NCI-H82 (cell line): ENCODE measurements around the gene SEPTIN3.

ENCODE experiments used
- DNase-seq: peaks from one replicate; lab custom pipeline; 2025; lab: John Stamatoyannopoulos, UW

SEPTIN3 gene, protein sequence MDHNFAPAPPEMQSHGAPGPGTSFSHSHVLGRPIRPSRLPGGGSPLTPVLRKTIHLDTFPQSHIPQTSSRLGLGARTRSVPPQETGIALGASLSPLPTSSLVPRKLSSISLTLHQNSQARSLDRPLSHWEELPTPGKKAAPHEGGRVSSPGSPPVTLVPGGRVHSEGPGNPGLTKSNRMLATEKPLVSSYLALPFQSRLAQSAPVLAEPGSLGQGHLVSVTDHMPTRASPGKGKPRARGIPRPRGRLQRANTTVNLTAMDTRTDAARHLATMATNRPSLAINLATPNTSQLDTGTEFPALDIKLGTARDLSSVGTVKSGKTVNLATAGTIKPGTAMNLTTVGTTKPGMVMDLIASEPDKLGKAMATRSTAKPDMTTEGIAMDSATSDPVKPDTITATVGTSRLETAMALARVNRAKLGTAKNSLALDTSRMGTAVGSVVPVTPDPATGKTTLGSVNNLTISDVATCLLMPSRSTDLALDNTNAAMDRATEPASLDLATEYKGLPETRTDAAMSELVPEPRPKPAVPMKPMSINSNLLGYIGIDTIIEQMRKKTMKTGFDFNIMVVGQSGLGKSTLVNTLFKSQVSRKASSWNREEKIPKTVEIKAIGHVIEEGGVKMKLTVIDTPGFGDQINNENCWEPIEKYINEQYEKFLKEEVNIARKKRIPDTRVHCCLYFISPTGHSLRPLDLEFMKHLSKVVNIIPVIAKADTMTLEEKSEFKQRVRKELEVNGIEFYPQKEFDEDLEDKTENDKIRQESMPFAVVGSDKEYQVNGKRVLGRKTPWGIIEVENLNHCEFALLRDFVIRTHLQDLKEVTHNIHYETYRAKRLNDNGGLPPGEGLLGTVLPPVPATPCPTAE

GRCh38 chr22:41969110-41969646 is at the start of gene SEPTIN3:
Gene SEPTIN3 (plus strand): TSS chr22:41969443. CDS start chr22:41971493, 2,050 bp downstream.
- DNase-seq, result no peak

DNA sequence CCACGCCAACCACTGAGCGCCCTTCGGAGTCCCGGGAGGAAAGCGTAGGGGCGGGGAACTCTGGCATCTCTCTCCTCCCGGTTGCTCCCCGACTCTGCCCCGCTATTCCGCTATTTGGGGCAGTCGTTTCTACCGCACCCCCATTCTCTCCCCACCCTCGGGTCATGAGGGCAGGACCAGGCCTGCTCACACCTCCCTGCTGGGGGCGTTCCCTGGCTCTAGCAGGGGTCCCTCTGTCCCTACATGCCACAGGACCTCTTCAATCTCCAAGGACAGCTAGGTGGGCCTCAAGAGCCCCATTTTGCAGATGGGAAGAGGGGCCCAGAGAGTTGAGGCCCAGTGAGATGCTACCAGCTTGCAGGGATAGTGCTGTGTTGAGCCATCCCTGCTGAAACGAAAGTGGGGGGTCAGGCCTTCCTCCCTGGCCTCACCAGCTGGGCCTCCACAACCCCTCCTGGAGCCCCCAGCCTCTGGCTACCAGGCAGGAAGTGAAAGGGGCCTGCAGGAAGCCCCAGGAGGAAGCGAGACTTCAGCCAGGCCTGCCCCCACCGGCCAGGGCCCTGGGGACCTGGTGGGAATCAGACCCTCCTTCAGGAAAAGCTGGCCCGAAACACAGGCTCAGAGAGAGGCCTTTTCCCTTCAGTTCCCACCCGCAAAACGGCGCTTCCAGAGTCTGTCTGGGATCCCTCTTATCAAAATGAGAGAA is 48.8 kb upstream of the SEPTIN3 start:
- no peak for DNase-seq

- no peak for DNase-seq
These were observed 46.9 kb upstream of the SEPTIN3 start for GRCh38 chr22:41922328-41922727.

GRCh38 chr22:41922940-41923594 is 46.2 kb upstream of the SEPTIN3 start:
- DNase-seq, result no peak

DNA sequence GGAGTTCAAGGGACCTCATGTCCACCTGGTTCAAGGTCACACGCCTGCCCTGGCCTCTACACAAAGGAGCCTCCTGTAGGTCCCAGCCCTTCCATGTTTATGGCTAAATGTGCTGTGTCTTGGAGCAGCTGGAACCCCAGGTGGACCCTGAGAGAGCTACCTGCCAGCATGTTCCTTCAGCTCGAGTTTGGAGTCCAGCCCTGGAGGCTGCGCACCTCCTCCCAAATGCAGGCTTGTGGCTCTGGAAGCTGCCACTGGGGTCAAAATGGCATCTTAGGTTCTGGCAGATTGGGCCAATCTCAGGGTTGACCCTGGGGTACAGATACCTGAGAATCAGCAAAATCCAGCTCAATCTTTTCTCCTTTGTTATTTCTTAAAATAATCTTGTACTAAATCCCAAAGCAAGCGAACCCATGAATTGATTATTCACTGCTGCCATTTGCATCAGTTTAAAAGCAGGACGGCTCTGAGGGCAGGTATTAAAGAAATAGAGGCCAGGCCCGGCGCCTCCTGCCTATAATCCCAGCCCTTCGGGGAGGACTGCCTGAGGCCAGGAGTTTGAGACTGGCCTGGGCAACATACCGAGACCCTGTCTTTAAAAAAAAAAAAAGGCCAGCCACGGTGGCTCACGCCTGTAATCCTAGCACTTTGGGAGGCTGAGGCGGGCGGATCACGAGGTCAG is 45.5 kb upstream of the SEPTIN3 start:
- no peak for DNase-seq

DNA sequence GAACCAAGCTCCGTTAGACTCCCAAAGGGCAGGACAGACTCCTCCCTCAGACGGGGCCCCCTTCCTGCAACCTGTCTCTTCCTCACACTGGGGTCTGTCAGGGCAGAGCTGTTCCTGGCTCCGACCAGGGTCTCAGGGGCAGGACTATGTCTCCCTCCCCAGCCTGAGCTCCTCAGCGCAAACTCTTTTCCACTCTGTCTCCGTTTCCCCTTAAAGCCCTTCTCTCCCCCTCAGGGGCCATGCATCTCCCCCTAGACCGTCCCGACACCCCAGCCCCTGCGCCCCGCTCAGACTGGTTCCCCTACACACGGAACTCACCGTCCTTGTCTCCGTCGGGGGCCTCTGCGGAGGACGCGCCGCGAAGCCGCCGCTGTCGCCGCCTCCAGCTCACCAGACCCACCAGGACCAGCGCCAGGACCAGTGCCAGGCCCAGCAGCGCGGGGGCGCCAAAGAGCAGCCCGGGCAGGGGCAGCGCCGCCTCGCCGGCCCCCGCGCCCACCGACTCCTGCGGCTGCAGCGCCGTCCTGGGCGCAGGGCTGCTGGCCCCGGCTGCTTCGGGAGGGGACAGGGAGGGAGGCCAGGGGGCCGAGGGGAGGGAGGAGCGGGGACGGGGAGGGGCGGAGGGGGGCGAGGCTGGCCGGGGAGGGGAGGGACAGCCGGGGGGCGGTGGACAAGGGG is 43.3 kb upstream of the SEPTIN3 start:
- peak; percentile 79 for DNase-seq

DNA sequence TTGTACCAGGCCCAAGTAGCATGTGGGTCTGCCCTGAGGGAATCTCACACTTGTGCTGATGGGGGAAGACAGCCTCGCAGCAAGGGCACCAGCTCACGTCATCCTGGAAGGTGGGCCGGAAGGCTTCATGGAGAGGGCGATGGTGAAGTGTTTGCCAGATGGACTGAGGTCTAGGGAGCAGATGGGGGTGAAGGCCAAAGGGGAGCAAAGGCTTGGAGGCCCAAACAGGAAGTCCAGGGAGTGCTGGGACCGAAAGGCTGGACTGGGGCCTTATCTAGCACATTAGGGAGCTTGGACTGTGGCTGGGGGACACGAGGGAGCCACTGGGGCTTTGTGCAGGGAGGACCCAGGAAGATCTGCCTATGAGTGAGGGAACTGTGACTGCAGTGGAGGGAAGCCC is 41.4 kb upstream of the SEPTIN3 start:
- DNase-seq, result no peak

DNA sequence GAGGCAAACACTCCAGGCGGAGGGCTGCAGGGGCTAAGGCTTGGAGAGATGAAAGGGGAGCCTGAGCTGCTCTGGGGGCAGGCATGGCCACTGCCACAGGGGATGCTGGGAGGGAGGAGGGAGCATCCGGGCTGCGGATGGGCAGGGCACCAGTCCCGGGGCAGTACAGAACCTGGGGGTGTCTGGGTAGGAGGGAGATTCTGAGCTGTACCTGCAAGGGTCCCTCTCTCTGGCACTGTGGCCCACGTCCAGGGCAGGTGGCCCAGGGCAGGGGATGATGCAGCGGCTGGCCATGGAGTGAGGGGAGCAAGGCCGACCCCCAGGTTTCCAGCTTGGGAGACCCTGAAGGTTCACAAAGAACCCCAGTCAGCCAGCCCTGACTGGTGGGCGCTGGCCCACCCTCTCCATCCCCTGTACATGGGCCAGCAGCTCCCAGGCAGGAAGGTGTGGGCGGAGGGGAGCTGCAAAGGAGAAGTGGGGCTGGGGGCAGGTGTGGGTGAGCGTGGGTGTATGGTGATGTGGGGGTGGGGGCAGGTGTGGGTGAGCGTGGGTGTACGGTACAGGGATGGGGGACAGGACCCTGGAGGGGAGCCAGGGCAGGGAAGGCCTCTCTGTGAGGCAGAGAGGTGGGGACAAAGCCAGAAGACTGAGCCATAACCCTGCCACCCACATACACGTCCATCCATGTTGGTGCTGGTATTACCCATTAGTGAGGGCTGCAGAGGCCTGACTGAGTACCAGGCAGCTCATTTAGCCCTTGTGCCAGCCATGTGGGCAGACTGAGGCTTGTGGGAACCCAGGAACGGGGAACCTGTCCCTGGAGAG is 40.4 kb upstream of the SEPTIN3 start:
- DNase-seq, result no peak

DNA sequence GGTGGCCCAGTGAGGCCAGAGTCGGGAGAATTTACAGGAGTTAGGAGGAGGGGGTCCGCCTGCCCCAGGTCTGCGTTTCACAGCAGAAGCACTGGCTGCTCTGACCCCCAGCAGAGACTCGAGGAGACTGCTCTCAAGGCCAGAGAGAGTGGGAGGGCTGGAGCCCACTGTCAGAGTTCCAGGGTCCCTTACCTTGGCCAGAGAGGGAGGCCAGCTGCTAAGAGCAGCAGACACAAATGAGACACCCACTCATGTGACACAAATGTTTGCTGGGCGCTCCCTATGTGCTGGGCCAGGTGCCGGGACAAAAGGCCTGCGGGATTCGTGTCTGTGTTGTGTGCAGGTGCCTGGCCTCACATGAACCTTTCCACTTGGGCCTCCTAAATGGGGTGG is 39.8 kb upstream of the SEPTIN3 start:
- no peak for DNase-seq

DNA sequence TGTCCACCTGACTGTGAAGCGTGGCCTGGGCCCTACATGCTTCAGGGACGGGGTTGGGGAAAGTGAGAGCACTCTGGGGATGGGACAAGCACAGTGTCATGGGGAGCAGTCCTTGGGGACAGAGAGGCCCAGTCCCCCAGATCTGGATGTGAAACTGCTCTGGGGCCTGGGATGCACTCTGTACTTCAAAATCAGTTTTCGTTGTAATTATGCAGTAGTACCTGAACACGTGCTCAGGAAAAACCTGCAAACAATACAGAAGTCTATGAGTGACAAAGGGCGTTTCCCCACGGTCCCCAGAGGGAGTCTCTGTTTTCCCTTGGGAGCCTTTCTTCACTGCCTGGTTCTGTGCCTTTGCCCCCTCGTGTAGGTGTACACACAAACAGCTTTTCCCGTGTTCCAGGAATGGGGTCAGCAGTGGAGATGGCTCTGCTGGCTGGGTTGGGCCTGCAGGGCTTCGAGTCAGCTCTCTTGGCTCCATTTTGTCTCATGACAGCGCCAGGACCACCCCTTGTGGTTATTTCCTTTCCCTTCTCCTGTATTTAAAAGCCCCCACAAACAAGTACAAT is 37.5 kb upstream of the SEPTIN3 start:
- DNase-seq, result peak; percentile 9

GRCh38 chr22:41932353-41932752 is 36.9 kb upstream of the SEPTIN3 start:
- no peak for DNase-seq

GRCh38 chr22:41933411-41934177 is 35.6 kb upstream of the SEPTIN3 start:
- no peak for DNase-seq

GRCh38 chr22:41934284-41935014 is 34.8 kb upstream of the SEPTIN3 start:
- no peak for DNase-seq

DNA sequence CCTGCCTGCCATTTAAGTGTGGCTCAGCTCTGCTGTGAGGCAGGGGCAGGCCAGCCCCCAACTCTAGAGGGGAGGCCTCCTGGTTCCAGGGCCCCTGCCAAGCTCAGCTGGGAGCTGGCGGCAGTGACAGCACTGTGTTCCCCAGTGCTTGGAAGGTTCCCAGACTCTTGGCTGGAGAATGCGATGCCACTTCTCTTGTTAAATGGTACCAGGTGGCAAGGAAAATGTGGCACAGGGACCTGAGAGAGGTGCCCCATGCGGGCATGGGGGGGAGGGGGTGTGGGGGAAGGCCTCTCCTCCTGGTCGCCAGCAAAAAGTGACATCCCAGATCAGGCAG is 34.3 kb upstream of the SEPTIN3 start:
- DNase-seq, result no peak

DNA sequence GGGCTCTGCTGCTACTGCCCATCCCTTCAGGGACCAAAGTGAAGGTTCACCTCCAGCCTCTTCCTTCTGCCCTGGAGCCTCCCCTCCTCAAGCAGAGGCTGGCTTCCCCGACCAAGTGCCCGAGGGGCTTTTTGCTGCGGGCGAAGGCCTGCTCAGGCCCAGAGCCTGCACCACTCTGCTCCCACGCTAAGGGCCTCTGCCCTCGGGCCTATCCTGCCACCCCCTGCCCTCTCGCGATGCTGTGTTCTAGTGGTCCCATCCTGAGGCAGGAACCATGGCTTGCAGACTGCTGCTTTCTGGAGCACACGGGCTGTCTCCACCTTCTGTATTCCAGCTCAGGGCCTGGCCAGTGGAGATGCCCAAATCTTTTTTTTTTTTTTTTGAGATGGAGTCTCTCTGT is 33.7 kb upstream of the SEPTIN3 start:
- DNase-seq, result no peak

DNA sequence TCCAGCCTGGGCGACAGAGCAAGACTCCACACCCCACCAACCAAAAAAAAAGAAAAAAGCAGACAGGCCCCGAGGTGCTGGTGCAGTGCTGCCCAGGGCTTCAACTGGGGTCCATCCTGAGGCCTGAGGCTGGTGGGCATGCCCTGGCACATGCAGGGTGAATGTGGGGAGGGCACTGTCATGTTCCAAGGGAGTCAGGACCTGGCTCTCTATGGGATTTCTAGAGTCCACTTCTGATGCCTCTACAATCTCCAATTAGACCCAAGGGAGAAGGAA is 32.4 kb upstream of the SEPTIN3 start:
- no peak for DNase-seq

DNA sequence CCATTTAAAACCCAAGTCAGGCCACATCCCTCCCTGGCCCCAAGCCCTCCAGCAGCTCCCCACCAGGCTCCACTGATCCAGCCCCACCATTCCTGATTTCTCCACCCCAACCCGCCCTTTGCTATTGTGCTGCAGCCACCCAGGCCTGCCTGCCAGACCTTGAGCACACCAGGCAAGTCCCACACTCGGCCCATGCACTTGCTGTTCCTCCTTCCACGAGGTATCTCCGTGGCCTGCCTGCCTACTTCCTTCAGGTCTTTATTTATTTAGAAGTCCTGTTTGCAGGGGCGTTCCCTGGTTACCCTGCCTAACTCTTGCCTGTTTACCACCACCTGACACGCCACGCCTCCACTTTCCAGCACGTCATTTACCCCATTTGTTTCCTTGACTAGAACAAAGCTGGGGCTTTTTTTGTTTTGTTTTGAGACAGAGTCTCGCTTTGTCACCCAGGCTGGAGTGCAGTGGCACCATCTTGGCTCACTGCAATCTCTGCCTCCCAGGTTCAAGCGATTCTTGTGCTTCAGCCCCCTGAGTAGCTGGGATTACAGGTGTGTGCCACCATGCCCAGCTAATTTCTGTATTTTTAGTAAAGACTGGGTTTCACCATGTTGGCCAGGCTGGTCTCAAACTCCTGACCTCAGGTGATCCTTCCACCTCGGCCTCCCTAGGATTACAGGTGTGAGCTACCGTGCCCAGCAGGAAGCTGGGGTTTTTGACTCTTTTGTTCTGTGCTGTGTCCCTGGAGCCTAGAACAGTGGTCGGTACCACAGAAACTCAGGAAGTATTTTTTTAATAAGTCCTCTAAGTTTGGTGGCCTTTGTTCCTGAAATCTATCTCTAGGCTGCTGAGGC is 29.0 kb upstream of the SEPTIN3 start:
- peak; percentile 15 for DNase-seq
